Activated CD8-positive, alpha-beta T cell treated with anti-CD3 and anti-CD28 coated beads, Interleukin-2, amount 10 ng/mL, durations not matched to agents 7 days and 5 days (primary cell): Measurements from ENCODE around the gene YIF1A. TPM values are rescaled to one million over a fixed set of nuclear protein-coding genes. Genes with fewer than 3 reads are reported as not detected.

Source experiments
- ATAC-seq: fragments of 150-1000 bp; cut with Tn5 transposase; one replicate; pipeline ENCODE4 v1.10.0; 2021; ENCODE audit warnings: moderate library complexity
- CTCF ChIA-PET: fragments of 350-600 bp; sonication (Branson Sonifier 250); formaldehyde crosslinking; loops from one replicate; lab custom pipeline; 2021; ENCODE audit warnings: antibody characterized with exemption; lab: Charles Lee
- POLR2A ChIA-PET: fragments of 350-600 bp; sonication (Branson Sonifier 250); formaldehyde crosslinking; loops from one replicate; lab custom pipeline; 2021; ENCODE audit warnings: antibody characterized with exemption; lab: Charles Lee
- DNase-seq: peaks from one replicate; pipeline ENCODE4 v3.0.0-alpha.2; 2020
- H3K27ac Mint-ChIP-seq: one replicate; pipeline ENCODE4 v1.8.0; 2021; ENCODE audit warnings: mild to moderate bottlenecking, mixed read lengths
- H3K27me3 Mint-ChIP-seq: one replicate; pipeline ENCODE4 v1.8.0; 2021; ENCODE audit warnings: low read depth, mixed read lengths
- H3K36me3 Mint-ChIP-seq: one replicate; pipeline ENCODE4 v1.8.0; 2021; ENCODE audit warnings: low read depth, mixed read lengths
- H3K4me1 Mint-ChIP-seq: one replicate; pipeline ENCODE4 v1.8.0; 2021; ENCODE audit warnings: low read depth, mixed read lengths
- H3K4me3 Mint-ChIP-seq: one replicate; pipeline ENCODE4 v1.8.0; 2021; ENCODE audit warnings: mild to moderate bottlenecking, mixed read lengths
- H3K9me3 Mint-ChIP-seq: one replicate; pipeline ENCODE4 v1.8.0; 2022; ENCODE audit warnings: mixed read lengths; ENCODE audit not compliant: insufficient read depth
- total RNA-seq, 2 experiments: library from RNA; stranded (reverse); gene quantifications; one replicate each; pipeline ENCODE4 v1.2.3, GENCODE V29; 2021

YIF1A gene
- total RNA-seq, 2 experiments from 2014 or later: 46.6 to 58.6 TPM

DNA sequence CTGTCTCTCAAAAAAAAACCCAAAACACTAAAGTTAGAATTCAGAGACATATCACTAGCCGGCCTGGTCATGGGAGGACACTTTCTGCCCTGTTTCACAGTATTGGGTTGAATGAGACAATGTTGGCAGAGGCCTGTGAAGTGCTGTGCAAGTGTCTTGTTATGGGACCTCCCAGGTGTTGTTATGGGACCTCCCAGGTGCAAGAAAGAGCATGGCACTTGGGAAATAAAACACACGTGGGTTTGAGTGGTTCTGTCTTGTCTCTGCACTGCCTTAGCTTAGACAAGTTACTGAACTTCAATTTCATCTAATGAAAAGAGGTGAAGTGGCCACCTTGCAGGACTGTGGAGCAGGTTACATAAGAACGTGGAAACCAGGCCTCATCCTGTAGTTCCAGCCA is 49.4 kb downstream of the YIF1A start:
- Mint-ChIP-seq H3K4me1 (peaks cover 18% of the 10 kb centered on the region), H3K27me3 (no peaks in the 10 kb centered on the region), H3K27ac (peak overlapping the region; percentile 18), H3K36me3 (peaks cover 40% of the 10 kb centered on the region), H3K9me3 (no peaks in the 10 kb centered on the region), H3K4me3 (no peak overlapping the region)
- ChIA-PET CTCF (interaction anchor here (1.2 kb wide), 1 partner anchor 171 kb away, joined by 3 read pairs; no protein-coding TSS in a partner anchor), POLR2A (no interaction called here)
- DNase-seq: no peak
- no peak for ATAC-seq

DNA sequence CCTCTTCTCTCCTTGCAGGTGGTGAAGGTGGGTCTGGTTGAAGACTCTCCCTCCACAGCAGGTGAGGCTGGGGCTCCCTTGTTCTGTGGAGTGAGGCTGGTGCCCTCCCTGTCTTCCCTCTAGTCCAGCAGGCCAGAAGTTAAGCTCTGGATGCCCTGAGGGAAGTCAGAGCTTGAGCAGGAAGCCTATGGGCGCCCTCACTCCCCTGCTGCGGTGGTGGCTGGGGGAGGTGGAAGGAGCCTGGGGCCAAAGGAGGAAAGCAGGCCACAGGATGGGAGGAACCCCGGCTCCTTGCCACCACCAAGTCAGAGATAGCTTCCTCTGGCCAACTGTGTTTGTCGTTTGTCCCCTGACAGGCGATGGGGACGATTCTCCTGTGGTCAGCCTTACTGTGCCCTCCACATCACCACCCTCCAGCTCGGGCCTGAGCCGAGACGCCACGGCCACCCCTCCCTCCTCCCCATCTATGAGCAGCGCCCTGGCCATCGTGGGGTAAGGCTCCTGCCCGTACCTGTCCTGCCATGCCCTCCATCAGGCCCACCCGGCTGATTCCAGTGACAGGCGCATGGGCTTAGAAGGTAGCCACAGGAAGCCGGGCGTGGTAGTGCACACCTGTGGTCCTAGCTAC is 50.0 kb downstream of the YIF1A start:
- Mint-ChIP-seq H3K27ac (peak overlapping the region; percentile 43), H3K36me3 (peaks cover 40% of the 10 kb centered on the region), H3K4me3 (no peak overlapping the region), H3K4me1 (peaks cover 12% of the 10 kb centered on the region), H3K27me3 (no peaks in the 10 kb centered on the region), H3K9me3 (no peaks in the 10 kb centered on the region)
- ATAC-seq (no peak), DNase-seq (no peak)
- POLR2A ChIA-PET: no interaction called here
- CTCF ChIA-PET: interaction anchor here (1.2 kb wide), 1 partner anchor 170 kb away, joined by 3 read pairs; no protein-coding TSS in a partner anchor

DNA sequence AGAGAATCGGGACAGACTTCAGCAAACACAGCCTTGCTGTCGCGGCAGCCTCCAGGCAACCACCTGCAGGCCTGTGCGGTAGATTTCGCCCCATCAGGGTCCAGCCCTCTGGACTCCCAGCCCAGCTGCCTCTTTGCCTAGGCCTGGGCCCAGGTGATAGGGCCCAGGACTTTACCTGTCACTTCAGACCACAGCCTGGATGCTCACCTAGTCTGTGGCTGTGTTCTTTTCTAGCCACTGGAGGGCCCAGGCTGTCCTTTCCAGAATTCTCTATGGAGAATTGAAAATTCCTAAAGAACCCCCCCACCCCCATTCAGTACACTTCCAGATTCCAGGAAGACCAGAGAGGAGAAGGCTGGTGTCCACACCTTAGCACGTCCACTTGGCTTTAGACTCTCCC is 51.1 kb downstream of the YIF1A start:
- peak overlapping the region; percentile 55 for H3K27ac Mint-ChIP-seq

DNA sequence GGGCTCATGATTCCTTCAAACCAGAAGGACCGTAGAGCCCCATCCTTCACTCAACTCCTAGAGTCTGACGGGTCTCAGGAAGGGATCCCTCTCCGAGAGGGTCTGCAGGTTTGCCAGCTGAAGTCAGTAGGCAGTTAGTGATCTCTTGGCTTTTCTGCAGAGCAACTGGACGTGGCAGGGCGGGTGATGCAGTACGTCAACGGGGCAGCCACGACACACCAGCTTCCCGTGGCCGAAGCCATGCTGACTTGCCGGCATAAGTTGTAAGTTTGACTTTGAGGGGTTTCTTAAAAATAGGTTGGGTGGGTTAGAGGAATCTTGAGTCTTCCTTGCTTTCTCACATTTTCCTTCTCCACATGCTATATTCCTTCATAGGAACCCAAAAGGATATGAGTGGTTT is 53.8 kb downstream of the YIF1A start:
- no peaks in the 10 kb centered on the region for H3K9me3 Mint-ChIP-seq
- DNase-seq (no peak), ATAC-seq (no peak)
- CTCF ChIA-PET: interaction anchor here (3.8 kb wide), 1 partner anchor 13 kb away, joined by 14 read pairs; no protein-coding TSS in a partner anchor
- no peaks in the 10 kb centered on the region for H3K27me3 Mint-ChIP-seq
- peak overlapping the region; percentile 1 for H3K27ac Mint-ChIP-seq
- POLR2A ChIA-PET: no interaction called here
- no peak overlapping the region for H3K4me3 Mint-ChIP-seq
- peaks cover 4% of the 10 kb centered on the region for H3K4me1 Mint-ChIP-seq
- H3K36me3 Mint-ChIP-seq: peaks cover 40% of the 10 kb centered on the region

More for the DNA sequence above, 51.1 kb downstream of the YIF1A start:
- H3K4me3 Mint-ChIP-seq: no peak overlapping the region
- no peaks in the 10 kb centered on the region for H3K27me3 Mint-ChIP-seq
- no peak for DNase-seq
- ChIA-PET POLR2A (no interaction called here), CTCF (interaction anchor here (1.3 to 3.8 kb wide), 2 partner anchors 16 to 148 kb away, joined by 5 to 14 read pairs; no protein-coding TSS in a partner anchor)
- H3K36me3 Mint-ChIP-seq: peaks cover 45% of the 10 kb centered on the region
- peaks cover 6% of the 10 kb centered on the region for H3K4me1 Mint-ChIP-seq
- H3K9me3 Mint-ChIP-seq: no peaks in the 10 kb centered on the region
- ATAC-seq: no peak

Other genes with a start within 250 kb of the YIF1A start
- not detected for gene GAL3ST3, start 240.0 kb downstream of the YIF1A start, total RNA-seq
- 100 to 1,000 TPM; 241 to 253 TPM for gene SF3B2, start 236.8 kb downstream of the YIF1A start, total RNA-seq
- 10 to 100 TPM; 84.6 to 91.6 TPM for gene PACS1, start 218.9 kb downstream of the YIF1A start, total RNA-seq
- gene KLC2, start 31.4 kb downstream of the YIF1A start, total RNA-seq: 10 to 100 TPM; 53.5 to 59.8 TPM
- gene RAB1B, start 20.5 kb downstream of the YIF1A start, total RNA-seq: 100 to 1,000 TPM; 160 to 170 TPM
- gene CNIH2, start 11.0 kb downstream of the YIF1A start, total RNA-seq: 1 to 10 TPM; 2.7 to 3.6 TPM
- gene TMEM151A, start 2.8 kb upstream of the YIF1A start, total RNA-seq: not detected
- gene CD248, start 27.9 kb upstream of the YIF1A start, total RNA-seq: 10 to 100 TPM; 79.5 to 80.8 TPM
- gene RIN1, start 47.3 kb upstream of the YIF1A start, total RNA-seq: 1 to 10 TPM; 1.3 TPM
- 10 to 100 TPM; 53.2 to 57.1 TPM for gene BRMS1, start 56.0 kb upstream of the YIF1A start, total RNA-seq
- 1 to 10 TPM; 7.6 TPM for gene B4GAT1, start 58.5 kb upstream of the YIF1A start, total RNA-seq
- 10 to 100 TPM; 10.0 to 11.1 TPM for gene SLC29A2, start 82.6 kb upstream of the YIF1A start, total RNA-seq
- gene NPAS4, start 131.9 kb upstream of the YIF1A start, total RNA-seq: under 1 TPM; 0.18 to 0.34 TPM
- 100 to 1,000 TPM in 1 of 2 experiments, 10 to 100 TPM in 1; 93.7 to 100 TPM for gene MRPL11, start 149.7 kb upstream of the YIF1A start, total RNA-seq
- 1 to 10 TPM; 5.1 to 5.8 TPM for gene PELI3, start 177.8 kb upstream of the YIF1A start, total RNA-seq
- 10 to 100 TPM; 73.3 to 79.1 TPM for gene DPP3, start 191.3 kb upstream of the YIF1A start, total RNA-seq
- gene BBS1, start 221.5 kb upstream of the YIF1A start, total RNA-seq: 10 to 100 TPM; 10.6 to 14.0 TPM